Rectal smooth muscle tissue (tissue), 1 donor: ENCODE measurements around the gene MARCHF9.
A peak's percentile ranks its signal among the peaks of the same experiment; 100 is the strongest.
"Not testable (repeated sequence)": the region's sequence is repeated elsewhere in the genome, so short reads cannot be mapped to it uniquely, and the experiment has no call there.

ENCODE experiments used
- H3K27ac ChIP-seq: one replicate; pipeline ENCODE4 v1.7.0; 2013; ENCODE audit warnings: low read depth, low read length, inconsistent platforms
- H3K27me3 ChIP-seq: one replicate; pipeline ENCODE4 v1.7.0; 2013; ENCODE audit warnings: low read length; ENCODE audit not compliant: control insufficient read depth, insufficient read depth
- H3K36me3 ChIP-seq: one replicate; pipeline ENCODE4 v1.7.0; 2013; ENCODE audit warnings: low read length; ENCODE audit not compliant: control insufficient read depth, insufficient read depth
- H3K4me1 ChIP-seq: one replicate; pipeline ENCODE4 v1.7.0; 2013; ENCODE audit warnings: low read length; ENCODE audit not compliant: control insufficient read depth, insufficient read depth
- H3K4me3 ChIP-seq: one replicate; pipeline ENCODE4 v1.7.0; 2013; ENCODE audit warnings: low read length
- H3K9ac ChIP-seq: one replicate; pipeline ENCODE4 v1.7.0; 2013; ENCODE audit warnings: low read length

MARCHF9 gene

DNA sequence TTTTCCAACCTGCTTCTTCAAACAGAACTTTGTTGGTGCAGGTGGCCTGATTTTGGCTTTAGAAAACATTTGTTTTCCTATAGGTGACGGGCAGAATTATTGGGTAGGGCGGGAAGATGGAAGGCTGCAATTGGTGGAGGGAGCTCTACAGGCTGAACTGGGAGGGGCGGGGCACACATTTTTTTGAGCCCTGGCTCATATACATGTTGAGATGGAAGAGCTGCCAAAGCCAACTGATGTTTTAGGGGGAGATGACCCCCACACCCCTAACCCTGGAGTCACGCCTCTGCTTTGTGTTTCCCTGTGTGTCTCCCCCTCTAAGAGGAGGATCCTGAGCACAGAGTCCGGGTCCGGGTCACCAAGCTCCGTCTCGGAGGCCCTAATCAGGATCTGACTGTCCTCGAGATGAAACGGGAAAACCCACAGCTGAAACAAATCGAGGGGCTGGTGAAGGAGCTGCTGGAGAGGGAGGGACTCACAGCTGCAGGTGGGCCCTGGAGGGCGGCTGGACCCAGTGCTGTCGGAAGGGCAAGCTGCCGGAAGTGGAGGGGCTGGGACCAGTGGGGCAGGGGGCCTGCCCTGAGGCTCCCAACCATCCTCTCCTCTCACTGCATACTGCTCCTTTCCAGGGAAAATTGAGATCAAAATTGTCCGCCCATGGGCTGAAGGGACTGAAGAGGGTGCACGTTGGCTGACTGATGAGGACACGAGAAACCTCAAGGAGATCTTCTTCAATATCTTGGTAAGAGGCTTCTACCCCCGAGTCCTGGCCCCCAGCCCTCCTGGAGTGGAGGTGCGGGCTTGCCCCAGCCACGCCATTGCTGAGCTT, 34.9 kb upstream of the MARCHF9 start:
- H3K4me1 ChIP-seq = no peaks in the 10 kb centered on the region
- peaks cover 40% of the 10 kb centered on the region for H3K36me3 ChIP-seq
- no peak overlapping the region for H3K4me3 ChIP-seq
- peaks cover 3% of the 10 kb centered on the region for H3K27me3 ChIP-seq
- no peak overlapping the region for H3K9ac ChIP-seq
- H3K27ac ChIP-seq = no peak overlapping the region

DNA sequence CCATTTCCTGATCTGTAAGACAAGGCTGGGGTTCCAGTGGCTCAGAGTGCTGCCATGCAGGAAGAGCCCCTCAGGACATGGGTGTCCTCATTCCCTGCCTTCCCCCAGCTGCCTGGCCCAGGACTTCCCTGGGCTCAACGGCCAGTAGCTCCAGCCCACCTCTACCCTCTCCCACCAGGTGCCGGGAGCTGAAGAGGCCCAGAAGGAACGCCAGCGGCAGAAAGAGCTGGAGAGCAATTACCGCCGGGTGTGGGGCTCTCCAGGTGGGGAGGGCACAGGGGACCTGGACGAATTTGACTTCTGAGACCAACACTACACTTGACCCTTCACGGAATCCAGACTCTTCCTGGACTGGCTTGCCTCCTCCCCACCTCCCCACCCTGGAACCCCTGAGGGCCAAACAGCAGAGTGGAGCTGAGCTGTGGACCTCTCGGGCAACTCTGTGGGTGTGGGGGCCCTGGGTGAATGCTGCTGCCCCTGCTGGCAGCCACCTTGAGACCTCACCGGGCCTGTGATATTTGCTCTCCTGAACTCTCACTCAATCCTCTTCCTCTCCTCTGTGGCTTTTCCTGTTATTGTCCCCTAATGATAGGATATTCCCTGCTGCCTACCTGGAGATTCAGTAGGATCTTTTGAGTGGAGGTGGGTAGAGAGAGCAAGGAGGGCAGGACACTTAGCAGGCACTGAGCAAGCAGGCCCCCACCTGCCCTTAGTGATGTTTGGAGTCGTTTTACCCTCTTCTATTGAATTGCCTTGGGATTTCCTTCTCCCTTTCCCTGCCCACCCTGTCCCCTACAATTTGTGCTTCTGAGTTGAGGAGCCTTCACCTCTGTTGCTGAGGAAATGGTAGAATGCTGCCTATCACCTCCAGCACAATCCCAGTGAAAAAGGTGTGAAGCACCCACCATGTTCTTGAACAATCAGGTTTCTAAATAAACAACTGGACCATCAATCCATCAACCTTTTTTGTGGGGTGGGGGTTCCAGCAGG, 34.0 kb upstream of the MARCHF9 start:
- Histone ChIP-seq H3K9ac (no peak overlapping the region), H3K4me3 (no peak overlapping the region), H3K27ac (no peak overlapping the region), H3K4me1 (no peaks in the 10 kb centered on the region), H3K27me3 (peaks cover 3% of the 10 kb centered on the region), H3K36me3 (peaks cover 34% of the 10 kb centered on the region)

DNA sequence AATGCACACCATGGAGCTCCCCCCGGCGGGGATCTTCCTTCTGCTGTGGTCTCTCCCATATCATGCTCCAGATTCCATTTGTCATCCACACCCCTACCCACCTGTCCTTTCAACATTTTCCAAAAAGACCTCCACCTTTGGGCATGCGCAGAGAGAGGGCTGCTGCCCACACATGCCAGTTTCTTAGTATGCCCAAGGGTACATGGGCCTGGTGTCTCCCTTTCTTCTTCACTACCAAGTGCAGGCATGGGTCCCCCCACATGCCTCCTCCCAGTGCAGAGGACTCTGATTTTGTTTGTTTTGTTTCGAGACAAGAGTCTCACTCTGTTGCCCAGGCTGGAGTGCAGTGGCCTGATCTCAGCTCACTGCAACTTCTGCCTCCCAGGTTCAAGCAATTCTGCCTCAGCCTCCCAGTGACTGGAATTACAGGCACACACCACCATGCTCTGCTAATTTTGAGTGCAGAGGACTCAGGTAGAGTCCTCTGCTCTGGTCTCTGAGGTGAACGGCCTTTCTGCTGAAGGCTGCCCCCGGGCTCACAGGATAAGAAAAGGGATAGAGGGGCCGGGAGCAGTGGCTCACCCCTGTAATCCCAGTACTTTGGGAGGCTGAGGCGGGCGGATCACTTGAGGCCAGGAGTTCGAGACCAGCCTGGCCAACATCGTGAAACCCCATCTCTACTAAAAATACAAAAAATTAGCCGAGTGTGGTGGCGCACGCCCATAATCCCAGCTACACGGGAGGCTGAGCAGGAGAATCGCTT, 32.9 kb upstream of the MARCHF9 start:
- H3K27ac ChIP-seq, H3K4me3 ChIP-seq, H3K9ac ChIP-seq, H3K27me3 ChIP-seq, H3K4me1 ChIP-seq: not testable (repeated sequence)
- H3K36me3 ChIP-seq = peaks cover 25% of the 10 kb centered on the region

DNA sequence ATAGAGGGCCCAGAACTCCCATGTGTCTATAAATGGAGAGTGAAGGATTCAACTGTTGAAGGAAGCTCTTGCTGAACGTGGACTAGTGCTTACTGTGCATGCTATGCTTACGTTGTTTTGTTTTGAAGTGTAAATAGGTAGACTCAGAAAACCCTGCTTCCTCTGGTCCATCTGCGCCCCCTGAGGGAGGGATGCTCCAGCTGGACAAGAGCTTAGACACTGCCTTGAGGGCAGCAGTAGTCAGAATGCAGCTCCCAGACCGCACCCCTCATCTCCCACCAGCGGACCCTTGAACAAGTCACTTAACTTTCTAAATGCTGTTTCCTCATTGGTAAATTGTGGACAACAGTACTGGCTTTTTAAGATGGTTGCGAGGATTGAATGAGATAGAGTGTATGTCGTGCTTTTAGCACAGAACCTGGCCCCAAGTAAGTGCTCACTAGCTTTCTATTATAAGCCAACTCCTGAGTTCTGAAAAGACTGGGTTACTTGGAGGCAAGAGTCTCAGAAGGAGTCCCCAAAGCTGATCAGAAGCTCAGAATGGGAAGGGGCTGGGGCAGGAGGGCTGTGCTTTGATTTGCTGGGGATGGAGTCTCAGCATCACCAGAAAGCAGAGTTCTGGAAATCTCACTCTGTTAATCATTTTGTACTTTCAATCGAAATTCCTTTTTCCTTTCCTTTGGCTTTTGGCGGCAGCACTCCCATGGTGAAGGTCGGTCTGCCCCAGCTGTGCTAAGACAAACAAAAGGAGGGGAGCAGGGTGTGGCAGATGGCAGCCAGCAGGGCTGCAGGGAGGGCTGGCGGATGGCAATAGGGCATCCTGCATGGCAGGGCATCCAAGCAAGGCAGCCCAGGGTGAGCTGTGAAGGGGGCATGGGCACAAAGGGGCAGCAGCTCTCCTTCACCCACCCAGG, 31.9 kb upstream of the MARCHF9 start:
- H3K27ac ChIP-seq = no peak overlapping the region
- H3K4me1 ChIP-seq = no peaks in the 10 kb centered on the region
- peaks cover 20% of the 10 kb centered on the region for H3K36me3 ChIP-seq
- peaks cover 7% of the 10 kb centered on the region for H3K27me3 ChIP-seq
- no peak overlapping the region for H3K4me3 ChIP-seq
- H3K9ac ChIP-seq = no peak overlapping the region

GRCh38 chr12:57723630-57723962, 31.3 kb upstream of the MARCHF9 start:
- Histone ChIP-seq H3K9ac (no peak overlapping the region), H3K4me3 (no peak overlapping the region), H3K27ac (no peak overlapping the region), H3K27me3 (peaks cover 7% of the 10 kb centered on the region), H3K36me3 (peaks cover 16% of the 10 kb centered on the region), H3K4me1 (no peaks in the 10 kb centered on the region)

GRCh38 chr12:57724003-57724935, 30.6 kb upstream of the MARCHF9 start:
- Histone ChIP-seq H3K4me3 (no peak overlapping the region), H3K4me1 (no peaks in the 10 kb centered on the region), H3K27me3 (peaks cover 7% of the 10 kb centered on the region), H3K36me3 (peaks cover 9% of the 10 kb centered on the region), H3K27ac (no peak overlapping the region), H3K9ac (no peak overlapping the region)

DNA sequence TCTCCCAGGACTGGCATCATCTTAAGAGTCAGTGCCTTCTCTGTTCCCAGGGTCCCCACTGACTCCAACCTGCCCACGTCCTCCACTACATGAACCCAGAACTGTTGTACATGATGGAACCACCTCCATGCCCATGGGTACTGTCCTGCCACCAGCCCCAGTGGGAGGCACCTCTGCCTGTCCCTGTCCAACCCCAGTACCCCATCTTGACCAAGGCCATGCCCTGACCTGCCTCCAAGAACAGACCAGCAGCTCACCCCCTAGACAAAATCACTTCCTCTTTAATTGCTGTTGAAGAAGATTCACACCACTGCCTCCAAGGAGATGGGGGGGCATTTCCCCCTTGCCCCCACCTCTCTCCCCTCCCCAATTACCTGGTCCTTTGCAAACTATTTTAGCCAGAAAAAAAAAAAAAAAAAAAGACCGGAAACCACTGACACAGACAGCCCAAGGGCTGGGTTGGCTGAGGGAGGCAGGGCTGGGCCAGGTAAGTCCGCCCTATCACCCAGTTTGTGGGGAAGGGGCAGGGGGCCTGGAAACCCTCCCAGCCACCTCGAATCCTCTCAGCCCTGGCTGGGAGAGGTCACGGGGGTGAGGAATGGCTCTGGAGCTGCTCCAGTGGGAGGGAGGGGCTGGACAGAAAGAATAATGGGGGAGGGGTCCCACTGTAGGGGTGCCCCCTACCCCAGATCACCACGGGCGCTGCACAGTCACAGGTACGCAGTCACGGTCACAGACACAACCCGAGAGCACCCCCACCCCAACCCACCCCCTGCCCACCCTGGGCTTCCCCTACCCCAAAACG, 29.8 kb upstream of the MARCHF9 start:
- Histone ChIP-seq H3K36me3 (peaks cover 9% of the 10 kb centered on the region), H3K27me3 (peaks cover 7% of the 10 kb centered on the region), H3K9ac (no peak overlapping the region), H3K4me1 (no peaks in the 10 kb centered on the region), H3K27ac (no peak overlapping the region), H3K4me3 (no peak overlapping the region)

GRCh38 chr12:57725851-57726150, 29.1 kb upstream of the MARCHF9 start:
- Histone ChIP-seq H3K27ac (no peak overlapping the region), H3K36me3 (peaks cover 6% of the 10 kb centered on the region), H3K4me3 (peak overlapping the region; percentile 84), H3K9ac (no peak overlapping the region), H3K27me3 (peaks cover 7% of the 10 kb centered on the region), H3K4me1 (no peaks in the 10 kb centered on the region)

GRCh38 chr12:57726151-57726883, 28.6 kb upstream of the MARCHF9 start:
- H3K27me3 ChIP-seq = peaks cover 7% of the 10 kb centered on the region
- H3K9ac ChIP-seq = no peak overlapping the region

More at GRCh38 chr12:57726151-57726883, 28.6 kb upstream of the MARCHF9 start:
- H3K27ac ChIP-seq = no peak overlapping the region
- no peaks in the 10 kb centered on the region for H3K4me1 ChIP-seq
- peak overlapping the region; percentile 84 for H3K4me3 ChIP-seq
- peaks cover under 1% of the 10 kb centered on the region for H3K36me3 ChIP-seq
